Fibroblast of lung (primary cell): ENCODE data around the gene VPS13D. TPM values are rescaled to one million over a fixed set of nuclear protein-coding genes. Genes with fewer than 3 reads are reported as not detected.

ENCODE experiments used
- DNase-seq, 2 donors: peaks; one replicate each; pipeline versions ENCODE4 v3.0.0 to v3.0.0-alpha.2; 2010; ENCODE audit warnings: low read depth in 2 of 2
- H2AFZ ChIP-seq: 2 replicates; pipeline ENCODE4 v1.5.1; 2012; ENCODE audit warnings: low read length, control low read depth, inconsistent platforms
- H3K27ac ChIP-seq: 2 replicates; pipeline ENCODE4 v1.5.1; 2011; ENCODE audit warnings: low read length, control low read depth; ENCODE audit not compliant: insufficient read depth
- H3K27me3 ChIP-seq: 2 replicates; pipeline ENCODE4 v1.5.1; 2011; ENCODE audit warnings: mild to moderate bottlenecking, low read length; ENCODE audit not compliant: control insufficient read depth, insufficient read depth
- H3K36me3 ChIP-seq: 2 replicates; pipeline ENCODE4 v1.5.1; 2011; ENCODE audit warnings: low read length; ENCODE audit not compliant: control insufficient read depth, insufficient read depth
- H3K4me1 ChIP-seq: 2 replicates; pipeline ENCODE4 v1.5.1; 2011; ENCODE audit warnings: low read length; ENCODE audit not compliant: control insufficient read depth, insufficient read depth; ENCODE audit errors: extremely low read depth
- H3K4me2 ChIP-seq: 2 replicates; pipeline ENCODE4 v1.5.1; 2011; ENCODE audit warnings: low read length, control low read depth; ENCODE audit not compliant: insufficient read depth; ENCODE audit errors: extremely low read depth
- H3K4me3 ChIP-seq, 4 experiments: fragments of 200-600 bp in 1 of 4; sonication (generic) in 1 of 4; replicated peaks in 1 of 4; 2 replicates each; pipeline ENCODE4 v1.5.1; 2011 to 2016; ENCODE audit warnings: low read length in 4 of 4, low read depth in 3 of 4, mild to moderate bottlenecking in 3 of 4, control low read depth in 2 of 4, inconsistent platforms in 1 of 4, mixed read lengths in 1 of 4; ENCODE audit not compliant: insufficient read depth in 1 of 4; ENCODE audit errors: control extremely low read depth in 1 of 4
- H3K79me2 ChIP-seq: 2 replicates; pipeline ENCODE4 v1.5.1; 2012; ENCODE audit warnings: mild to moderate bottlenecking, low read length, inconsistent platforms; ENCODE audit not compliant: control insufficient read depth, insufficient read depth
- H3K9ac ChIP-seq: 2 replicates; pipeline ENCODE4 v1.5.1; 2011; ENCODE audit warnings: mild to moderate bottlenecking, low read length, control low read depth; ENCODE audit not compliant: insufficient read depth
- H3K9me3 ChIP-seq: 2 replicates; pipeline ENCODE4 v1.5.1; 2012; ENCODE audit warnings: low read depth, low read length; ENCODE audit not compliant: control insufficient read depth, insufficient read depth
- H4K20me1 ChIP-seq: 2 replicates; pipeline ENCODE4 v1.5.1; 2011; ENCODE audit warnings: low read length; ENCODE audit not compliant: control insufficient read depth, insufficient read depth; ENCODE audit errors: extremely low read depth
- CTCF ChIP-seq, 2 donors: IDR thresholded peaks in 1 of 2; conservative IDR thresholded peaks in 1 of 2; 1 replicate in 1 of 2; 2 replicates in 1 of 2; pipeline ENCODE4 v1.5.1; 2011 to 2012; ENCODE audit warnings: low read length in 2 of 2, control low read depth in 1 of 2, inconsistent platforms in 1 of 2, low read depth in 1 of 2, mild to moderate bottlenecking in 1 of 2
- EZH2 ChIP-seq: IDR thresholded peaks from 2 replicates; pipeline ENCODE4 v1.5.1; 2012; ENCODE audit warnings: low read length, control low read depth, mild to moderate bottlenecking; ENCODE audit errors: missing control alignments
- polyA plus RNA-seq, 2 donors: library from polyadenylated mRNA; depleted of rRNA in 1 of 2; stranded (reverse) in 1 of 2; unstranded in 1 of 2; fragments of >200 nt; gene quantifications; 2 replicates each; pipeline ENCODE4 v1.2.1, GENCODE V29; 2011 to 2012; ENCODE audit warnings: missing spikeins in 1 of 2
- total RNA-seq: library from RNA; depleted of rRNA; stranded (reverse); fragments of >200 nt; gene quantifications from 2 replicates; pipeline ENCODE4 v1.2.1, GENCODE V29; 2014

VPS13D gene
- total and polyA plus RNA-seq, 2 donors (not counting 1 experiment from before 2014, with no cell fraction given), result 14.6 to 40.0 TPM

GRCh38 chr1:12446593-12446992 lies 216.8 kb downstream of the VPS13D start:
- Histone ChIP-seq H3K27ac (no peak overlapping the region), H3K27me3 (no peaks in the 10 kb centered on the region), H4K20me1 (no peaks in the 10 kb centered on the region), H2AFZ (no peak overlapping the region), H3K9ac (no peak overlapping the region), H3K4me1 (peaks cover 12% of the 10 kb centered on the region), H3K4me2 (no peak overlapping the region), H3K4me3 (no peak overlapping the region), H3K36me3 (no peaks in the 10 kb centered on the region), H3K9me3 (no peaks in the 10 kb centered on the region), H3K79me2 (no peaks in the 10 kb centered on the region)
- TF ChIP-seq CTCF (conservative IDR thresholded peaks at IDR 0.05 in 1 of 2, IDR thresholded peaks at IDR 0.05 in 1 of 2; ENCODE audit: low read depth in 1 of 2, low read length in 2 of 2) (no peak), EZH2 (no peak)
- no peak for DNase-seq

DNA sequence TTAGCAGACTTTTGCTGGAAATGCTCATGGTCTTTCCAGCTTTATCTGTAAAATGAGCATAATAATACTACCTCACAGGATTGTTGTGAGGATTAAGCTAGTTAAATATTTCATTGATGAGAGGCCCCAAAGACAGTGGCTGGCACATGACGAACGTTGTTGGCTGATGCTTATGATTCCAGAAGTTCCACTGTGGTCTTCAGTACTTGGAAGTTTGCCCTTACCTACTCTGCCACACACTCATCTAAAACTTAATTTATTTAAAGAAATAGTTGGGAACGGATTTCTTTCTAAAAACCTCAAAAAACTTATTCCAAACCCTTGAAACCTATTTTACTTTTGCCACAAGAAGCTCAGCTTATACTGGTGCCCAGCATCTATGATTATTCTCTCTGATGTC lies 217.5 kb downstream of the VPS13D start:
- Histone ChIP-seq H3K4me2 (peak overlapping the region; percentile 25), H2AFZ (no peak overlapping the region), H3K9ac (no peak overlapping the region), H4K20me1 (no peaks in the 10 kb centered on the region), H3K4me3 (no peak overlapping the region), H3K9me3 (no peaks in the 10 kb centered on the region), H3K27ac (peak overlapping the region; percentile 19), H3K36me3 (no peaks in the 10 kb centered on the region), H3K27me3 (no peaks in the 10 kb centered on the region), H3K79me2 (no peaks in the 10 kb centered on the region), H3K4me1 (peaks cover 12% of the 10 kb centered on the region)
- no peak for TF ChIP-seq CTCF (conservative IDR thresholded peaks at IDR 0.05 in 1 of 2, IDR thresholded peaks at IDR 0.05 in 1 of 2; ENCODE audit: low read depth in 1 of 2, low read length in 2 of 2)
- no peak for TF ChIP-seq EZH2
- peak; percentile 60 to 95 for DNase-seq

DNA sequence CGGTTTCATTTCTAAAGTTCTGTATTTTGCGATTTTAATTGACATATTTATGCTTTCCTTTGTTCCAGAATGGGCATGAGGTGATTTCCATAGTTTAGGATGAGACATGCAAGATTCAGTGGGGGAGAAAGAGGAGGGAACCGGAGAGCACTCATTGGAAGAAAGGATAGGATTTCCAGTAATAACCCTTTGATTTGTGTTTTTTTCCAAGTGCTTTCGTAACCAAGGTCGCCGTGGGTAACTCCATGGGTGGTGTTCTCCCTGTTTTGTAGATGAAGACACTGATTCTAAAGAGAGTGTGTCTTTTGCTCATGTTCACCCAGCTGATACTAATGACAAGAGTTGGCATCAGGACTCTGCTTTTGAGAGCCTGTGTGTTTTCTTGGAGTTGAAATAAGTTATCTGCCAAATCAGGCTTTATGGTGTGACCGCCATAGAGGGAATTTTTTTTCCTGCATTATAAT lies 218.1 kb downstream of the VPS13D start:
- TF ChIP-seq EZH2 (no peak), CTCF (conservative IDR thresholded peaks at IDR 0.05 in 1 of 2, IDR thresholded peaks at IDR 0.05 in 1 of 2; ENCODE audit: low read depth in 1 of 2, low read length in 2 of 2) (no peak)

More for the DNA sequence above, 218.1 kb downstream of the VPS13D start:
- H3K27ac ChIP-seq, result peak overlapping the region; percentile 24
- peaks cover 12% of the 10 kb centered on the region for H3K4me1 ChIP-seq
- no peaks in the 10 kb centered on the region for H3K79me2 ChIP-seq
- H3K4me2 ChIP-seq, result peak overlapping the region; percentile 25
- H3K9me3 ChIP-seq, result no peaks in the 10 kb centered on the region
- H3K27me3 ChIP-seq, result no peaks in the 10 kb centered on the region
- no peaks in the 10 kb centered on the region for H3K36me3 ChIP-seq
- H2AFZ ChIP-seq, result no peak overlapping the region
- no peak overlapping the region for H3K4me3 ChIP-seq
- no peak overlapping the region for H3K9ac ChIP-seq
- H4K20me1 ChIP-seq, result no peaks in the 10 kb centered on the region
- peak; percentile 55 to 82 for DNase-seq
